SK-N-SH (cell line): Measurements from ENCODE around the gene FYB1. TPM values are rescaled to one million over a fixed set of nuclear protein-coding genes. Genes with fewer than 3 reads are reported as not detected.

Experiments
- CTCF ChIA-PET: fragments of 300-600, 350-600 bp; formaldehyde crosslinking; extraction: SDS; loops from one replicate; lab custom pipeline; 2021; lab: Yijun Ruan, JAX
- POLR2A ChIA-PET: fragments of 350-600 bp; sonication (Branson Sonifier 250); formaldehyde crosslinking; extraction: SDS; loops from one replicate; lab custom pipeline; 2020; ENCODE audit warnings: antibody characterized with exemption, inconsistent platforms; lab: Yijun Ruan, JAX
- DNase-seq: peaks from one replicate; pipeline ENCODE4 v3.0.0; 2012
- H2AFZ ChIP-seq: fragments of 200-600 bp; sonication (generic); 2 replicates; pipeline ENCODE4 v1.8.1; 2016; ENCODE audit warnings: antibody characterized with exemption, mild to moderate bottlenecking, low read depth
- H3F3A ChIP-seq: fragments of 200-600 bp; sonication (generic); replicated peaks from 2 replicates; pipeline ENCODE3; 2016; ENCODE audit warnings: antibody characterized with exemption, mild to moderate bottlenecking; ENCODE audit not compliant: insufficient read depth
- H3K27ac ChIP-seq, 2 experiments: fragments of 200-500 bp in 1 of 2; fragments of 200-600 bp in 1 of 2; sonication (Bioruptor generic) in 1 of 2; sonication (generic), shearing (Covaris generic) in 1 of 2; 2 replicates each; pipeline versions ENCODE4 v1.5.1 to v1.6.1; 2014 to 2016; ENCODE audit warnings: low read depth in 2 of 2, inconsistent platforms in 1 of 2, low read length in 1 of 2, mild to moderate bottlenecking in 1 of 2, mixed read lengths in 1 of 2
- H3K27me3 ChIP-seq: fragments of 200-600 bp; sonication (generic), shearing (Covaris generic); 2 replicates; pipeline ENCODE4 v1.6.1; 2016; ENCODE audit warnings: mixed run types; ENCODE audit not compliant: insufficient read depth
- H3K36me3 ChIP-seq, 2 experiments: fragments of 200-500 bp in 1 of 2; fragments of 200-600 bp in 1 of 2; sonication (Bioruptor generic) in 1 of 2; sonication (generic) in 1 of 2; replicated peaks in 1 of 2; 2 replicates each; pipeline versions ENCODE3 to v1.5.1; 2014 to 2016; ENCODE audit warnings: low read length in 1 of 2, mild to moderate bottlenecking in 1 of 2; ENCODE audit not compliant: insufficient read depth in 2 of 2, control insufficient read depth in 1 of 2
- H3K4me1 ChIP-seq, 2 experiments: fragments of 200-500 bp in 1 of 2; fragments of 200-600 bp in 1 of 2; sonication (Bioruptor generic) in 1 of 2; sonication (generic), shearing (Covaris generic) in 1 of 2; 2 replicates each; pipeline versions ENCODE4 v1.5.1 to v1.6.1; 2014 to 2016; ENCODE audit warnings: low read depth in 1 of 2, low read length in 1 of 2, mixed run types in 1 of 2; ENCODE audit not compliant: insufficient read depth in 2 of 2, control insufficient read depth in 1 of 2
- H3K4me2 ChIP-seq: fragments of 200-600 bp; sonication (generic), shearing (Covaris generic); 2 replicates; pipeline ENCODE4 v1.6.1; 2017; ENCODE audit warnings: mixed run types
- H3K4me3 ChIP-seq, 2 experiments: fragments of 200-500 bp in 1 of 2; fragments of 200-600 bp in 1 of 2; sonication (Bioruptor generic) in 1 of 2; sonication (generic), shearing (Covaris generic) in 1 of 2; 2 replicates each; pipeline versions ENCODE4 v1.5.1 to v1.8.1; 2014 to 2016; ENCODE audit warnings: low read depth in 2 of 2, inconsistent platforms in 1 of 2, low read length in 1 of 2, mild to moderate bottlenecking in 1 of 2, mixed read lengths in 1 of 2, moderate library complexity in 1 of 2
- H3K79me2 ChIP-seq: fragments of 200-600 bp; sonication (generic); 2 replicates; pipeline ENCODE4 v1.8.1; 2017; ENCODE audit warnings: mild to moderate bottlenecking; ENCODE audit not compliant: insufficient read depth
- H3K9ac ChIP-seq: fragments of 200-600 bp; sonication (generic); 2 replicates; pipeline ENCODE4 v1.6.1; 2017; ENCODE audit warnings: mixed run types
- H3K9me2 ChIP-seq: fragments of 200-600 bp; sonication (generic); 2 replicates; pipeline ENCODE4 v1.6.1; 2017; ENCODE audit warnings: mixed run types
- H3K9me3 ChIP-seq: fragments of 200-600 bp; sonication (generic); 2 replicates; pipeline ENCODE4 v1.6.1; 2017; ENCODE audit warnings: mixed run types, mild to moderate bottlenecking, moderate library complexity
- H4K20me1 ChIP-seq: fragments of 200-600 bp; sonication (generic); 2 replicates; pipeline ENCODE4 v1.6.1; 2017; ENCODE audit warnings: mild to moderate bottlenecking, mixed run types; ENCODE audit not compliant: insufficient read depth
- EP300 ChIP-seq, 2 experiments: IDR thresholded peaks; 2 replicates each; pipeline versions ENCODE4 v1.4.0 to v1.6.1; 2012; ENCODE audit warnings: borderline replicate concordance in 1 of 2, low read depth in 1 of 2, low read length in 1 of 2
- EZH2phosphoT487 ChIP-seq: fragments of 200-600 bp; sonication (generic); IDR thresholded peaks from 2 replicates; pipeline ENCODE4 v1.6.1; 2017; ENCODE audit warnings: low read depth, mixed run types, mild to moderate bottlenecking, antibody characterized with exemption, moderate library complexity, borderline replicate concordance
- FOSL2 ChIP-seq: IDR thresholded peaks from 2 replicates; pipeline ENCODE4 v1.4.0; 2012; ENCODE audit warnings: low read depth, mild to moderate bottlenecking, moderate library complexity, borderline replicate concordance
- FOXM1 ChIP-seq: IDR thresholded peaks from 2 replicates; pipeline ENCODE4 v1.4.0; 2012; ENCODE audit warnings: low read depth, mild to moderate bottlenecking
- MAX ChIP-seq: IDR thresholded peaks from 2 replicates; pipeline ENCODE4 v1.4.0; 2012; ENCODE audit warnings: low read depth
- MEF2A ChIP-seq: IDR thresholded peaks from 2 replicates; pipeline ENCODE4 v1.4.0; 2012; ENCODE audit warnings: low read depth, borderline replicate concordance
- NRF1 ChIP-seq: IDR thresholded peaks from 2 replicates; pipeline ENCODE4 v1.6.1; 2012; ENCODE audit warnings: low read depth, mild to moderate bottlenecking, low read length
- POLR2AphosphoS5 ChIP-seq: IDR thresholded peaks from 2 replicates; pipeline ENCODE4 v1.6.1; 2012; ENCODE audit warnings: low read depth, low read length
- RCOR1 ChIP-seq: fragments of 150-350 bp; IDR thresholded peaks from 2 replicates; pipeline ENCODE4 v1.6.1; 2017; ENCODE audit warnings: antibody characterized with exemption, low read length
- REST ChIP-seq: IDR thresholded peaks from 2 replicates; pipeline ENCODE4 v1.6.1; 2012; ENCODE audit warnings: mild to moderate bottlenecking, low read depth, low read length, moderate library complexity
- RFX5 ChIP-seq: IDR thresholded peaks from 2 replicates; pipeline ENCODE4 v1.6.1; 2012; ENCODE audit warnings: mild to moderate bottlenecking, improper control_type of control experiment, low read length
- TAF1 ChIP-seq: IDR thresholded peaks from 2 replicates; pipeline ENCODE4 v1.6.1; 2012; ENCODE audit warnings: low read depth, mild to moderate bottlenecking, low read length, moderate library complexity, borderline replicate concordance
- ZBTB33 ChIP-seq: IDR thresholded peaks from 2 replicates; pipeline ENCODE4 v1.4.0; 2012; ENCODE audit warnings: low read depth, borderline replicate concordance
- WGBS: methylation state at CpG from one replicate; pipeline ENCODE4 v1.1.6; 2017; ENCODE audit warnings: low lambda C conversion rate; 5-methylcytosine and 5-hydroxymethylcytosine counted together
- polyA plus RNA-seq, 3 experiments: library from polyadenylated mRNA; depleted of rRNA; stranded (reverse); fragments of >200 nt; gene quantifications; 2 replicates each; pipeline ENCODE4 v1.2.3, GENCODE V29; 2012
- TF ChIP-seq, protein P1 (sequence below): fragments of 150-350 bp; IDR thresholded peaks from 2 replicates; pipeline ENCODE4 v1.6.1; 2017; ENCODE audit warnings: antibody characterized with exemption, low read length, low read depth, borderline replicate concordance

Gene FYB1
- polyA plus RNA-seq, 1 of the 3 experiments (the other 2 are of a cell fraction) = not detected

DNA sequence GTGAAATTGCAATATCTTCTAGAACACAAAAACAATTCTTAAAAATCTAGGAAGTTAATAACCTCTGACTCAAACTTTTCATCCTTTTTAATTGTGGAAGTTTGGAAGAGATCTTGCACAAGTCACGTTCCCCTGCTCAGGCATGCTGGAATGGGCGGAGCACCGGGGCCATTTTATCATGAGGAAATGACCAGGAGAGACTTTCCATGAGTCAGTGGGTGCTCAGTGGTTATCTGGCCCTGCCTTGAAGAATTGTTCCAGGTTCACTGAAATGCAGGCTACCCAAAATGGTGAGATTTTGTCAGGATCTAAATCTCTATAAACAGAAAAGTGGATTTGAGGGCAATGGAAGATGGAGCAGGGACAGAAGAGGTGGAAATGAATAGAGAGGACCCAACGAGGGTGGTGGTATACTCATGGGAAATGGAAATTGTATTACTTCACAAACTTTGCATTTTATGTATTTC, 61.2 kb downstream of the FYB1 start:
- Histone ChIP-seq H3K9ac (no peak overlapping the region), H3K4me1 (no peaks in the 10 kb centered on the region), H3K9me2 (no peaks in the 10 kb centered on the region), H3K27me3 (peaks cover 59% of the 10 kb centered on the region; the same call in 1 of the 2 replicates), H3K4me3 (no peak overlapping the region), H3F3A (no peaks in the 10 kb centered on the region), H3K27ac (no peak overlapping the region), H3K9me3 (no peaks in the 10 kb centered on the region), H3K79me2 (no peaks in the 10 kb centered on the region), H2AFZ (no peak overlapping the region), H4K20me1 (no peaks in the 10 kb centered on the region), H3K4me2 (no peak overlapping the region), H3K36me3 (no peaks in the 10 kb centered on the region)
- CTCF ChIA-PET = no interaction called here
- no peak for DNase-seq
- WGBS = 11% methylated on average over 4 of the region's 4 CpGs
- POLR2A ChIA-PET = no interaction called here
- TF ChIP-seq MAX (no peak), RCOR1 (no peak), MEF2A (no peak), FOSL2 (no peak), EZH2phosphoT487 (no peak), RFX5 (no peak), POLR2AphosphoS5 (no peak), FOXM1 (no peak), REST (no peak)

GRCh38 chr5:39157701-39158100, 61.7 kb downstream of the FYB1 start:
- TF ChIP-seq MAX (no peak), NRF1 (no peak), EP300 (IDR thresholded peaks at IDR 0.05; ENCODE audit: borderline replicate concordance in 1 of 2, low read depth in 1 of 2, low read length in 1 of 2) (no peak), REST (no peak), ZBTB33 (no peak), POLR2AphosphoS5 (no peak), TAF1 (no peak)
- TF ChIP-seq, protein P1, sequence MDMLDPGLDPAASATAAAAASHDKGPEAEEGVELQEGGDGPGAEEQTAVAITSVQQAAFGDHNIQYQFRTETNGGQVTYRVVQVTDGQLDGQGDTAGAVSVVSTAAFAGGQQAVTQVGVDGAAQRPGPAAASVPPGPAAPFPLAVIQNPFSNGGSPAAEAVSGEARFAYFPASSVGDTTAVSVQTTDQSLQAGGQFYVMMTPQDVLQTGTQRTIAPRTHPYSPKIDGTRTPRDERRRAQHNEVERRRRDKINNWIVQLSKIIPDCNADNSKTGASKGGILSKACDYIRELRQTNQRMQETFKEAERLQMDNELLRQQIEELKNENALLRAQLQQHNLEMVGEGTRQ = no peak
- H2AFZ ChIP-seq = no peak overlapping the region
- H3K27ac ChIP-seq = no peak overlapping the region
- H3K79me2 ChIP-seq = no peaks in the 10 kb centered on the region
- no peak overlapping the region for H3K4me3 ChIP-seq
- H3F3A ChIP-seq = no peaks in the 10 kb centered on the region
- CTCF ChIA-PET = no interaction called here
- POLR2A ChIA-PET = no interaction called here
- peaks cover 61% of the 10 kb centered on the region; the same call in 1 of the 2 replicates for H3K27me3 ChIP-seq
- no peaks in the 10 kb centered on the region for H3K36me3 ChIP-seq
- no peaks in the 10 kb centered on the region for H4K20me1 ChIP-seq
- no peak for DNase-seq
- H3K9me2 ChIP-seq = no peaks in the 10 kb centered on the region
- H3K9ac ChIP-seq = no peak overlapping the region
- H3K9me3 ChIP-seq = no peaks in the 10 kb centered on the region
- no peak overlapping the region for H3K4me2 ChIP-seq
- H3K4me1 ChIP-seq = no peaks in the 10 kb centered on the region
